Stimulated activated CD4-positive, alpha-beta T cell treated with anti-CD3 and anti-CD28 coated beads, Interleukin-1b, Interleukin-23, amount 100 ng/mL, for 4 hours (primary cell): ENCODE results near the gene PPP2R2C.

Experiments
- DNase-seq, 2 donors: peaks; one replicate each; pipeline ENCODE4 v3.0.0-alpha.2; 2020; ENCODE audit warnings: low read depth in 2 of 2

PPP2R2C gene

DNA sequence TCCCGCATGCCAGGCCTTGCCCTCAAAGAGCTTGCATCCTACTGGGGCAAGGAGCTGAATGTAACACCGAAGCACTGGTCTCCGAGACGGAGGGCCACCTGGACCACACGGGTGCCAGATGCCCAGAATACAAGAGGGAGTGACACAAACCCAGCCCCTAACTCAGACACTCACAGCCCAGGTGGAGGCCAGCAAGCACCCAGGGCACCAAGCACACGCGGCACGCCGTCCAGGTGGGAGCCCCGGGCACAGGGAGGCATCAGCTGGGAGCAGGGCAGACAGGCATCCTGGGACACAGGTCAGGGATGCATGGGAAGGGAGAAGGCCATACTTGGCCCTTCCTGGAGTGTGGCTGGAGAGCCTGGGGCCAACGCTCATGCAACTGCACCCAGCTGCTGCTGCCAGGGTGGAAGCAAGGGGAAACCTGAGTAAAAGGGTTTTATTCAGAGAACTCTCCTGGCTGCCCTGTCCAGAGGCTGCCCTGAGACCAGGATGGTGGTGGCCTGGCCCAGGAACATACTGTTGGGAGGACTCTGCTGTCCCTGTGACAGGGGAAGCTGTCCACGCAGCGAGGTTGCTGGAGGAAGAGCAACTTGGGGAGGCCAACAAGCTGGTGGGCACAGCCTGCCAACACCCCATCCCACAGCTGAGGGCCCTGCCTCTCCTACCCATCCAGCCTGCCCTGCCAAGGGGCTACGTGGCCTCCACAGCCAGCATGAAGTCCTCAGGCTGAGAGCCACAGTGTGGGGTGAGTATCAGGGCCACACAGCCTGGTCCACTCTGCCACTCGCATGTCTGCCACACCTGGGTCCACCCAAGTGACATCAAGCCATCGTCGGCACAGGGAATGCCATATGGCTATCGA is 22.2 kb upstream of the PPP2R2C start:
- DNase-seq, result no peak

GRCh38 chr4:6493658-6494304 is 21.4 kb upstream of the PPP2R2C start:
- DNase-seq, result no peak

GRCh38 chr4:6492861-6493657 is 20.6 kb upstream of the PPP2R2C start:
- DNase-seq, result no peak

GRCh38 chr4:6492027-6492590 is 19.7 kb upstream of the PPP2R2C start:
- no peak for DNase-seq

DNA sequence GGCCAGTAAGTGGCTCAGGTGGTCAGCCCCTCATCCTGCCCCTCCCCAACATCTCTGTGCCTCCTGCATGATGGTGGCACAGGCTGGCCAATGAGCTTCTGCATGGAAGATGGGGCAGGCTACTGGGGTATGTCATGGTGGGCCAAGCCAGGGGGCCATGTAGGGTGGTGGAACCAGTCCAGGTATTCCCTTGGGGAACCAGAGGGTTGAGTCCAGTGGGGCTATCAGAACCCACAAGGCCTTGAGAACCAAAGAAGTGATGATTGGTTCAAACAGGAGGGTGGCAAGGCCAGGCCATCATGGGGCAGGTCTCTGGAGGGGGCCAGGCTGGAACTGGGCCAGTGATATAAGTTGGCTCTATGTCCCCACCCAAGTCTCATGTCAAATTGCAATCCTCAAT is 18.8 kb upstream of the PPP2R2C start:
- no peak for DNase-seq

DNA sequence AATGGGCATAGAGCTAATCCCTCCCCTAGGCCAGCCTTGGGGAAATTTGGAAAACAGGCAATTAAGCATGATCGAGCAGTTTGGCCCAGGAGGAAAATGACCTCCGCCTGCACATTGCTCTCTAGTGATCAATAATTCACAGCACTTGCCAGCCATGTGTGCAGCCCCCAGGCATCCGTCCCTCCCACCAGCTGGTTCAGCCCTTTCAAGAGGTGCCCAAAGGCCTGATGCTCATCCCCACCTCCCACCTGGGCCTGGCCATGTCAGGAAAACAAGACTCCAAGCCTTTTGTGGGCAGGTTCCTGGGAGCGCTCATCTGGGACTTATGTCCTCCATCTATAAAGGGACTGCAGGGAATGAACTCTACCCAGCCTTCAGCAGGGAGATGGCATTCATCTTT is 17.5 kb upstream of the PPP2R2C start:
- no peak for DNase-seq

DNA sequence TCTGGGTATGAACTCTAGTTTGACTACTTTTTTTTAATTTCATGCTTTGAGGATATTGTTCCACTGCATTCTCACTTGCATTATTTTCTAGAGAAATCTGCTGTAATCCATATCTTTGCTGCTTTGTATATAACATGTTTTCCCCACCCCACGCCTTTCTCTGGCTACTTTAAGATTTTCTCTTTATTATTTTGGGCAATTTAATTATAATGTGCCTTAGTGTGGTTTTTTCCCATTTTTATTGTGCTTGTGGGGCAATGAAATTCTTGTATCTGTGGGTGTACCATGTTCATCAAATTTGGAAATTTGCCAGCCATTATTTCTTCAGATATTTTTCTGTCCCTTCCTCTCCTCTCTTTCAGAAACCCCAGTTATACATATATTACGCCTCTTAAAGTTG is 15.1 kb upstream of the PPP2R2C start:
- no peak for DNase-seq

DNA sequence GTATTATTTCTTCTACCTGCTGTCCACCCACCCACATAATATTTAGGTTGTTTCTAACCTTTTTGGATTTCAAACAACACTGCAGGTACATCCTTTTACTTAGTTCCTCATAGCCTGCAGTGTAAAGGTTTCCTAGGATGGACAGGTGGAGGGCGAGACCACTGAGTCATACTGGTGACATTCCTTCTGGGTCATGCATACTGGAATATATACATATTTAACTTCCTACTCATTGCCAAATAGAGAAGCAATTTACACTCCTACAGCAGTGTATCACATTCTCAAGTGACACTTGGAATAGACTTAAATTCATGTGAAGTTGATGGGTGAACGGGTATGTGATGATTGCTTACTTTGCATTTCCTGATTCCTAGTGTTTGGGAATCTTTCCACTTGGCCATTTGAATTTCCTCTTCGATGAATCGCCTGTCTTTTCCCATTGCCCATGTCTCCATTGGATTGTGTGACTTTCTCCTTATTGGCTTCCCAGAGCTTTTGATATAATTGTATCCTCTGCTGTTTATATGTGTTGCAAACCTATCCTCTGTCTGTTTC is 8.2 kb upstream of the PPP2R2C start:
- DNase-seq, result no peak

DNA sequence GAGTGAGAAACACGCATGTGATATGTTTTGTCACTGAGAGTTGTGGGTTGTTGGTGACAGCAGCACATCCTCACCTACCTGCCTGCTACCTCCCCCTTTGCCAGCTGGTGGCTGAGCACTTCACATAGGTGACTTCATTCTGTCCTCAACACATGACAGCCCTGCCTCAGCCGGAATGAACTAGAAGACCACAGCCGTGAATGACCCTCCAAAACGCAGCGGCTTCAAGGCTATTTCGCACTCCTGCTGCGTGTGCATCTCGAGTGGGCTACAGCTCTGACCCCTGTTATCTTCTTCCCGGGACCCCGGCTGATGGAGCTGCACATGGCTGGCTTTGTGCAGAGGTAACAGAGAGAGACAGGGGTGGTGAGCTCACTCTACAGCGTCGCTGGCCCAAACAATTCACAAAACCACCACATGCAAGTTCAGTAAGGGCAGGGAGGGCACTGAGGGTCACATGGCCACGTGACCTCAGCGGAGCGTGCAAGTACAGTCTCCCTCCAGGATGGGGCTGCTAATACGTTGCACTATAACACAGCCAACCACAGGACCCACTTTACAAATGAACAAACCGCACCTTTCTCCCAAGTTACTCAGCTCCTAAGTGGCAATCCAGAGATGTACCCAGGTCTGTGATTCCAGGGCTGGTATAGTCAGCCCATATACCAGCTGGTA is 6.3 kb upstream of the PPP2R2C start:
- DNase-seq, result no peak

DNA sequence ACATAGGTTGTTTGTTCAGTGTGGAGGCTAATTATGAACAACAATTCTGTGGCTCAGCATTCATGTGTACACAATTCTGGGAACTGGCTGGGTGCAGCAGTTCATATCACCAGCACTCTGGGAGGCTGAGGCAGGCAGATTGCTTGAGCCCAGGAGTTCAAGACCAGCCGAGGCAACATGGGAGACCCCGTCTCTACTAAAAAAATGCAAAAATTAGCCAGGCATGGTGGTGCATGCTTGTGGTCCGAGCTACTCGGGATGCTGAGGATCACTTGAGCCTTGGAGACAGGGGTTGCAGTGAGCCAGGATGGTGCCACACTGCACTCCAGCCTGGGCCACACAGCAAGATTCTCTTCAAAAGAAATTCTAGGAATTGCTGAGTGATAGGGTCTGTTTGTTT is 4.5 kb upstream of the PPP2R2C start:
- no peak for DNase-seq

- DNase-seq, result no peak
Measured at GRCh38 chr4:6475492-6476020, 3.1 kb upstream of the PPP2R2C start.

GRCh38 chr4:6474705-6475457 is 2.5 kb upstream of the PPP2R2C start:
- no peak for DNase-seq

DNA sequence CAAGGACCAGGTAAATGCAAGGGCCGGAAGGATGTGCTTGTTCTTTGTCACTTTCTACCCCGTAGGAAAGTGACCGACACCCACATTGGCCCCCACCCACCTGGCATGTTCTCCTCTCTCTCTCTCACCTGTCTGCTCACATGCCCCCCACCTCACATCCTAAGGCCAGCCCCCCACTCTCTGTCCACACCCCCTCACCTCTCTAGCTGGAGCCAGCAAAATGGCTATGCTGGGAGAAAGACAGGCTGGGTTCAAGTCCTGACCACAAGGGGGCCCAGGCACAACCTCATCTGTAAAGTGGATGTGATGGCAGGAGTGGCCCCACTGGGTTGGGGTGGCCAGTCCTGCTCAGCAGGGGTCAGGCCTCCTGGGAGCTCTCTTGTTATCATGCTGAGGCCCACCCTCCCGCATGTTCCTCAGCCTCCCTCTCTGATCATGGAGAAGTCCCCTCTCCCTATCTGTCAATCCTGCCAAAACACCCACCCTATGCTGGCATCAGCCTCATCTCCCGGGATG is 1.7 kb upstream of the PPP2R2C start:
- no peak for DNase-seq

GRCh38 chr4:6473264-6474052 is 1.0 kb upstream of the PPP2R2C start:
- DNase-seq, result no peak

DNA sequence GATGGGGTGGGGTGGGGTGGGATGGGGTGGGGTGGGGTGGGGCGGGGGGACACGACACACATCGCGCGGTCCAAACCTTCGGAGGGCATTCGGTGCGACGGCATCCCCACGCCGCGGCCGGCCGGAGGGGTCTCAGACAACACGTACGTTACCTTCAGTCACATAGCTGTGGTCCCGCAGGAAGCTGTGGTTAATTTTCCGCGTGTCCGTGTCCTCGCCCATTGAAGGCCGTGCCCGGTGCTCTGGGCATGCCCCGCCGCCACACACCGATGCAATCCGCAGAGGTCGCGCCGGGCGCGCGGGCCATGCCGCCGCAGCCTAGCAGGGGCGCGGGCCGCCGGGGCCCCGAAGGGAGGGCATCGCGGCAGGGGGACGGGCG is 417 bp downstream of the PPP2R2C start:
- DNase-seq, result no peak

- DNase-seq, result no peak
Measured at GRCh38 chr4:6471307-6472007, 957 bp downstream of the PPP2R2C start.

GRCh38 chr4:6470502-6471306 is 1.7 kb downstream of the PPP2R2C start:
- no peak for DNase-seq
